NCI-H82 (cell line): ENCODE measurements around the gene XPO4.
"Not testable (repeated sequence)": the region's sequence is repeated elsewhere in the genome, so short reads cannot be mapped to it uniquely, and the experiment has no call there.

ENCODE experiments used
- DNase-seq: peaks from one replicate; lab custom pipeline; 2025; lab: John Stamatoyannopoulos, UW

The XPO4 gene

GRCh38 chr13:20787180-20787579 is 115.4 kb downstream of the XPO4 start:
- no peak for DNase-seq

GRCh38 chr13:20782116-20782708 is 120.3 kb downstream of the XPO4 start:
- DNase-seq, result no peak

- DNase-seq, result no peak
Measured at GRCh38 chr13:20780317-20780716, 122.2 kb downstream of the XPO4 start.

GRCh38 chr13:20779405-20779804 is 123.1 kb downstream of the XPO4 start:
- no peak for DNase-seq

GRCh38 chr13:20778311-20778710 is 124.2 kb downstream of the XPO4 start:
- no peak for DNase-seq

- DNase-seq, result peak; percentile 60
Measured at GRCh38 chr13:20776751-20777150, 125.8 kb downstream of the XPO4 start.

GRCh38 chr13:20775961-20776360 is 126.6 kb downstream of the XPO4 start:
- no peak for DNase-seq

- no peak for DNase-seq
Measured at GRCh38 chr13:20774746-20775145, 127.8 kb downstream of the XPO4 start.

GRCh38 chr13:20773194-20774080 is 129.1 kb downstream of the XPO4 start, which contains the start of gene EEF1AKMT1:
TSS of gene EEF1AKMT1 (minus strand) at chr13:20773961. CDS start at chr13:20757598, 16,363 bp downstream.
- peak; percentile 97 for DNase-seq

GRCh38 chr13:20772401-20773131 is 130.0 kb downstream of the XPO4 start:
- peak; percentile 62 for DNase-seq

GRCh38 chr13:20769834-20770233 is 132.7 kb downstream of the XPO4 start:
- DNase-seq, result no peak

GRCh38 chr13:20769091-20769490 is 133.5 kb downstream of the XPO4 start:
- DNase-seq, result no peak

- DNase-seq, result no peak
Measured at GRCh38 chr13:20767309-20767943, 135.1 kb downstream of the XPO4 start.

- no peak for DNase-seq
Measured at GRCh38 chr13:20760872-20761271, 141.7 kb downstream of the XPO4 start.

- DNase-seq, result no peak
Measured at GRCh38 chr13:20754009-20754408, 148.5 kb downstream of the XPO4 start.

GRCh38 chr13:20749377-20749776 is 153.2 kb downstream of the XPO4 start:
- DNase-seq, result no peak

- DNase-seq, result not testable (repeated sequence)
Measured at GRCh38 chr13:20743830-20744404, 158.6 kb downstream of the XPO4 start.

GRCh38 chr13:20740021-20740420 is 162.5 kb downstream of the XPO4 start:
- DNase-seq, result no peak

GRCh38 chr13:20738616-20739015 is 163.9 kb downstream of the XPO4 start:
- peak; percentile 94 for DNase-seq

- no peak for DNase-seq
Measured at GRCh38 chr13:20729633-20730585, 172.6 kb downstream of the XPO4 start.
